ENCODE measurements around the gene ARHGAP8. TPM values are rescaled to one million over a fixed set of nuclear protein-coding genes. Genes with fewer than 3 reads are reported as not detected.
A peak's percentile ranks its signal among the peaks of the same experiment; 100 is the strongest.

ARHGAP8 gene
- total and polyA plus RNA-seq, 2 of the 13 experiments (the other 11 are each of a cell fraction or from before 2014, with no cell fraction given), result 0.07 TPM; not detected in 1

GRCh38 chr22:44710474-44711240 lies 41.7 kb upstream of the ARHGAP8 start:
- Histone ChIP-seq H3K27me3 (ENCODE audit: control insufficient read depth in 1 of 2, insufficient read depth in 2 of 2, low read length in 2 of 2) (no peaks in the 10 kb centered on the region), H4K20me1 (ENCODE audit: insufficient read depth, low read length) (peaks cover 5% of the 10 kb centered on the region; the same call in 1 of the 2 replicates), H3K79me2 (ENCODE audit: insufficient read depth, low read length) (peaks cover 6% of the 10 kb centered on the region), H3K36me3 (replicated peaks in 1 of 2; ENCODE audit: control insufficient read depth in 1 of 2, insufficient read depth in 2 of 2, low read length in 2 of 2) (peaks cover 3 to 8% of the 10 kb centered on the region in 2 experiments; a peak in 4 of 5 replicates), H3K27ac (ENCODE audit: extremely low read length, insufficient read depth, low read length) (peak overlapping the region; percentile 18), H3K4me3 (replicated peaks in 1 of 3; ENCODE audit: insufficient read depth in 1 of 3, low read depth in 2 of 3, low read length in 3 of 3) (no peak overlapping the region), H3K4me1 (ENCODE audit: insufficient read depth, low read length) (peaks cover 35% of the 10 kb centered on the region), H2AFZ (ENCODE audit: low read length) (no peak overlapping the region), H3K9me3 (ENCODE audit: low read length) (no peaks in the 10 kb centered on the region), H3K4me2 (ENCODE audit: low read depth, low read length) (no peak overlapping the region), H3K9ac (ENCODE audit: insufficient read depth, low read depth, low read length) (no peak overlapping the region)
- intact Hi-C loops (cut with micrococcal nuclease; ENCODE audit: unreplicated experiment), result no loop called here
- ATAC-seq (peak; percentile 6; the same call in 1 of the 3 replicates), DNase-seq (ENCODE audit: low spot score) (no peak), FAIRE-seq (no peak)
- WGBS (ENCODE audit: low lambda C conversion rate), result 84% methylated on average over 22 of the region's 23 CpGs
- no TSS peak for BruUV-seq (replicated peaks)
- TF ChIP-seq ZNF251 (CRISPR knock-in tag; IDR thresholded peaks at IDR 0.05), result no peak
- peak; percentile 85 for TF ChIP-seq ZNF629 (CRISPR knock-in tag; conservative IDR thresholded peaks at IDR 0.05)
- TF ChIP-seq ZBTB10 (CRISPR knock-in tag; IDR thresholded peaks at IDR 0.05; ENCODE audit: borderline replicate concordance), result no peak
- TF ChIP-seq KLF12 (CRISPR knock-in tag; IDR thresholded peaks at IDR 0.05; ENCODE audit: borderline replicate concordance), result no peak
- TF ChIP-seq ARID3A (IDR thresholded peaks at IDR 0.05; ENCODE audit: low read depth, low read length), result no peak
- TF ChIP-seq ZBTB33 (CRISPR knock-in tag; IDR thresholded peaks at IDR 0.05), result 0 out of 2 replicates have a peak, but pooled peaks have one; percentile 27
- TF ChIP-seq ZNF282 (IDR thresholded peaks at IDR 0.05; ENCODE audit: partially characterized antibody), result no peak
- in situ Hi-C loops (cut with HindIII; ENCODE audit: extremely low pct_ligation_motif_present, low pct_unique_long_range_greater_than_20kb), result no loop called here
- POLR2A ChIA-PET, result no interaction called here
- CTCF ChIA-PET (ENCODE audit: low intra/inter-chr PET ratio, low total read pairs), result no interaction called here
